Right cardiac atrium (tissue), 5 donors: ENCODE data around the gene FBRS. TPM values are rescaled to one million over a fixed set of nuclear protein-coding genes. Genes with fewer than 3 reads are reported as not detected.

ENCODE experiments used
- ATAC-seq, 2 donors: fragments of 200-7000 bp; cut with Tn5 transposase; one replicate each; pipeline versions ENCODE4 v1.8.0 to v1.9.1; 2020; ENCODE audit warnings: moderate library complexity in 2 of 2, mild to moderate bottlenecking in 1 of 2
- DNase-seq, 3 donors: peaks; one replicate each; pipeline ENCODE4 v3.0.0-alpha.2; 2020
- H3K27ac ChIP-seq: one replicate; pipeline ENCODE4 v1.5.1; 2013; ENCODE audit warnings: mild to moderate bottlenecking, low read length, control low read depth, moderate library complexity
- H3K27me3 ChIP-seq: one replicate; pipeline ENCODE4 v1.6.1; 2013; ENCODE audit not compliant: control insufficient read depth, insufficient read depth
- H3K4me1 ChIP-seq: one replicate; pipeline ENCODE4 v1.6.1; 2013; ENCODE audit warnings: low read length; ENCODE audit not compliant: control insufficient read depth, insufficient read depth
- H3K4me3 ChIP-seq: one replicate; pipeline ENCODE4 v1.5.1; 2013; ENCODE audit warnings: low read length, control low read depth
- H3K9me3 ChIP-seq: one replicate; pipeline ENCODE4 v1.6.1; 2013; ENCODE audit warnings: low read length; ENCODE audit not compliant: control insufficient read depth
- WGBS: extraction: QIAGEN DNeasy Blood & Tissue Kit; methylation state at CpG from one replicate; pipeline ENCODE4 v1.1.7; 2013; 5-methylcytosine and 5-hydroxymethylcytosine counted together
- intact Hi-C, 4 donors: fragments of 100-400 bp; cut with DNase I; formaldehyde crosslinking; loops; one replicate each; pipeline versions ENCODE4 v1.11.0 to v1.14.0; 2022 to 2023
- polyA plus RNA-seq: library from polyadenylated mRNA; stranded (reverse); fragments of 200-250 nt; gene quantifications from one replicate; pipeline ENCODE4 v1.2.3, GENCODE V29; 2013
- total RNA-seq, 4 donors: library from RNA; stranded (reverse); fragmentation: NEBNext Ultra II Directional; extraction: Animal tissue kit (Norgen Biotek cat#: 25700); gene quantifications; one replicate each; pipeline ENCODE4 v1.2.1, GENCODE V29; 2021
- donor health status: healthy with polysubstance abuse.
- donor health status: DM: no; HTN: yes; CAD: no.
- donor health status: DM: no; HTN: no; CAD: no.
- donor health status: DM: no; HTN: yes; CAD: no; lungs with severe emphysema.
- donor health status: DM: yes; HTN: yes; CAD: no.

Gene FBRS
- total and polyA plus RNA-seq, 5 donors = 30.4 to 43.2 (median 37.7) TPM

GRCh38 chr16:30665155-30665829, 7.1 kb downstream of the FBRS start:
- intact Hi-C loops = no loop called here
- H3K4me1 ChIP-seq = peaks cover 10% of the 10 kb centered on the region
- no peak overlapping the region for H3K4me3 ChIP-seq
- H3K27ac ChIP-seq = no peak overlapping the region
- ATAC-seq (no peak), DNase-seq (no peak)
- no peaks in the 10 kb centered on the region for H3K27me3 ChIP-seq
- 81% methylated on average over 22 of the region's 22 CpGs for WGBS
- H3K9me3 ChIP-seq = no peaks in the 10 kb centered on the region

DNA sequence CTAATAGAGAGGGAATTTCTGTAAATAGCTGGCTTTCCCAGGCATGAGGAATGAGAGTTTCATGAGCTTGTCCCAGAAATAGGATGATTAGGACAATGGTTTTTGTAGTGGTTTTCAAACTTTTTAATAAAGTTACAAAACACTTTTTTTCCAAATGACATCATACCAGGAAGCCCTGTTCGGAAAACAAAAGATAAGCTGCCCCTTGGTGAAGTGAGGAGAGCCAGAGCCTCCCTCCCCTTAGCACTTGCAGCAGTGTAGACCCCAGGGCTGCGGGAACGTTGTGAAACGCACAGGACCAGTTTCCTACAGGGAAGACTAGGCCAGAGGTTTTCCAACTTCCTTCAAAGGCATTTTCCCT, 7.6 kb downstream of the FBRS start:
- H3K27ac ChIP-seq = no peak overlapping the region
- H3K4me3 ChIP-seq = no peak overlapping the region
- ATAC-seq (no peak), DNase-seq (no peak)
- intact Hi-C loops = no loop called here
- 52% methylated on average over 4 of the region's 4 CpGs for WGBS
- no peaks in the 10 kb centered on the region for H3K9me3 ChIP-seq
- no peaks in the 10 kb centered on the region for H3K27me3 ChIP-seq
- peaks cover 9% of the 10 kb centered on the region for H3K4me1 ChIP-seq

DNA sequence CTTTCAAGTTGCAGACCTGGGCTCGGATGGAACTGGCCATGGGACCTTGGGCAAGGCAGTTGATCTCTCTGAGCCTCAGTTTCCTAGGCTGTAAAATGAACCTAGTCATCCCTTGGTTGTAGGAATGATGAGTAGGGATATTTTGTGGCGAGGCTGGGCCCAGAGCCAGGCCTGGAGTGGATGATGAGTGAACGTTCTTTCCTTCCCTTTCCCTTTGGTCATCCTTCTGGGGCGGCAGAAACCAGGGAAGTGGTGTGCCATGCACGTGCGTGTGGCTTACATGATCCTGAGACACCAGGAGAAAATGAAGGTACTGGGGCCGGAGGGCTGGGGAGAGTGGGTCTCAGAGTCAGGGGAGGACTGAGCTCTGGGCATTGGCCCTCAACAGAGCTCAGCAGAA, 8.4 kb downstream of the FBRS start:
- no peaks in the 10 kb centered on the region for H3K27me3 ChIP-seq
- no peak overlapping the region for H3K4me3 ChIP-seq
- no peaks in the 10 kb centered on the region for H3K9me3 ChIP-seq
- ATAC-seq = no peak
- intact Hi-C loops = no loop called here
- peaks cover 2% of the 10 kb centered on the region for H3K4me1 ChIP-seq
- DNase-seq = no peak
- 61% methylated on average over 7 of the region's 7 CpGs for WGBS
- no peak overlapping the region for H3K27ac ChIP-seq

DNA sequence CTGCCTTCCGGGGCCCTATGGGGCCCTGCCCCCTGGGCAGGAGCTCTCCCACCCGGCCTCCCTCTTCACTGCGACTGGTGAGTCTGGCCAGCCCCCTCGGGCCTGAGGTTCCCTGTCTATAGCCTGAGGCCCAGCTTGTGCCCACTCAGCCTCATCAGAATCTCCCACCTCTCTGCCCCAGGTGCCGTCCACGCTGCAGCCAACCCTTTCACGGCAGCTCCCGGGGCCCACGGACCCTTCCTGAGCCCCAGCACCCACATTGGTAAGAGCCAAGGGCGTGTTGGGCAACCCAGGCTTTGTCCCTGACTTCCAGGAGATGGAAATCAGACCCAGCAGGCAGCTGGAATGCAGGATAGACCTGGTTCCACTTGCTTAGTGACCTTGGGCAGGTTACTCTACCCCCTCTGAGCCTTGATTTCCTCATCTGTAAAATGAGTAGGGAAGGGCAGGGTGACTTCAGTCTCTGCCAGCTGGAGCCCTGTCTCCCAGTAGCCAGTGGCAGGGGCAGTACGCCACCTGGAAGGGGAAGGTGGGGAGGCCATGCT, 9.2 kb downstream of the FBRS start:
- intact Hi-C loops = no loop called here
- Histone ChIP-seq H3K27me3 (no peaks in the 10 kb centered on the region), H3K27ac (no peak overlapping the region), H3K4me1 (peaks cover 2% of the 10 kb centered on the region), H3K4me3 (no peak overlapping the region), H3K9me3 (no peaks in the 10 kb centered on the region)
- WGBS = 88% methylated on average over 11 of the region's 11 CpGs
- ATAC-seq = no peak
- no peak for DNase-seq

- intact Hi-C loops = no loop called here
These were observed 10.2 kb downstream of the FBRS start for GRCh38 chr16:30668393-30668792.

DNA sequence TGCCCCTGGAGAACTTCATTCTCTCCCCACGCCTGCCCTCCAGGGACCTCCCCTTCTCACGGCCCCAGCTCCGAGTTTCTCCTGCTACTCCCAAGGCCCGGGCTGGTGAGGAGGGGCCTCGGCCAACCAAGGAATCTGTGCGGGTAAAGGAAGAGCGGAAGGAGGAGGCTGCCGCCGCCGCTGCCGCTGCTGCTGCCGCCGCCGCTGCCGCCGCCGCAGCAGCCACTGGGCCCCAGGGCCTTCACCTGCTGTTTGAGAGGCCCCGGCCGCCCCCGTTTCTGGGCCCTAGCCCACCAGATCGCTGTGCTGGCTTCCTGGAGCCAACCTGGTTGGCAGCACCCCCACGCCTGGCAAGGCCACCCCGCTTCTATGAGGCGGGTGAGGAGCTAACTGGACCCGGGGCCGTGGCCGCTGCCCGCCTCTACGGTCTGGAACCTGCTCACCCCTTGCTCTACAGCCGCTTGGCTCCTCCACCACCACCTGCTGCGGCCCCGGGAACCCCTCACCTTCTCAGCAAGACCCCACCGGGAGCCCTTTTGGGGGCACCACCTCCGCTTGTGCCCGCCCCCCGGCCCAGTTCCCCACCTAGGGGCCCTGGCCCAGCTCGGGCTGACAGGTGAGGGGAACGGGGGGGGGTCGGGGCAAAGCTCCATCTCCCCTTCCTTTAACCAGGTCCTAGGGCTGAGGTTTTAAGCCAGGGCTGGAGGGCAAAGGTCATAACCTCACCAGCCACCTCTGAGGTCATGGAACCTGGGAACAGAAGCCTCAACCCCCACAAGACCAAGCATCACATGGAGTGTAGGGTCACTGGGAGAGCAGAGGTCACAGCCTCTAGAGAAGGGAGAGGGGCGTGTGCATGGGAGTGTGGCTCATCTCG, 11.0 kb downstream of the FBRS start:
- 91% methylated on average over 41 of the region's 41 CpGs for whole genome bisulfite sequencing
- peak in 1 of 2 donors; percentile 6 for ATAC-seq

More at GRCh38 chr16:30668393-30668792, 10.2 kb downstream of the FBRS start:
- DNase-seq (no peak), ATAC-seq (no peak)
- Histone ChIP-seq H3K27ac (no peak overlapping the region), H3K9me3 (no peaks in the 10 kb centered on the region), H3K4me3 (no peak overlapping the region), H3K27me3 (no peaks in the 10 kb centered on the region), H3K4me1 (peaks cover 2% of the 10 kb centered on the region)
- WGBS = 84% methylated on average over 12 of the region's 12 CpGs

GRCh38 chr16:30669903-30670824, 11.9 kb downstream of the FBRS start:
- DNase-seq (peak in 1 of 3 donors; percentile 35), ATAC-seq (no peak)
- intact Hi-C loops = no loop called here
- no peaks in the 10 kb centered on the region for H3K27me3 ChIP-seq
- H3K4me3 ChIP-seq = no peak overlapping the region
- no peak overlapping the region for H3K27ac ChIP-seq
- no peaks in the 10 kb centered on the region for H3K4me1 ChIP-seq
- 82% methylated on average over 14 of the region's 14 CpGs for WGBS
- no peaks in the 10 kb centered on the region for H3K9me3 ChIP-seq

More for the DNA sequence above, 11.0 kb downstream of the FBRS start:
- Histone ChIP-seq H3K4me1 (no peaks in the 10 kb centered on the region), H3K4me3 (no peak overlapping the region), H3K9me3 (no peaks in the 10 kb centered on the region), H3K27ac (no peak overlapping the region), H3K27me3 (no peaks in the 10 kb centered on the region)
- intact Hi-C loops = no loop called here
- peak in 1 of 3 donors; percentile 57 for DNase-seq

- no peak overlapping the region for H3K27ac ChIP-seq
- H3K27me3 ChIP-seq = no peaks in the 10 kb centered on the region
- intact Hi-C loops = no loop called here
- no peaks in the 10 kb centered on the region for H3K4me1 ChIP-seq
- DNase-seq = peak in 1 of 3 donors; percentile 12
- no peak for ATAC-seq
- WGBS = 89% methylated on average over 10 of the region's 10 CpGs
- no peak overlapping the region for H3K4me3 ChIP-seq
- H3K9me3 ChIP-seq = no peaks in the 10 kb centered on the region
These were observed 16.9 kb downstream of the FBRS start for GRCh38 chr16:30675143-30675542.

DNA sequence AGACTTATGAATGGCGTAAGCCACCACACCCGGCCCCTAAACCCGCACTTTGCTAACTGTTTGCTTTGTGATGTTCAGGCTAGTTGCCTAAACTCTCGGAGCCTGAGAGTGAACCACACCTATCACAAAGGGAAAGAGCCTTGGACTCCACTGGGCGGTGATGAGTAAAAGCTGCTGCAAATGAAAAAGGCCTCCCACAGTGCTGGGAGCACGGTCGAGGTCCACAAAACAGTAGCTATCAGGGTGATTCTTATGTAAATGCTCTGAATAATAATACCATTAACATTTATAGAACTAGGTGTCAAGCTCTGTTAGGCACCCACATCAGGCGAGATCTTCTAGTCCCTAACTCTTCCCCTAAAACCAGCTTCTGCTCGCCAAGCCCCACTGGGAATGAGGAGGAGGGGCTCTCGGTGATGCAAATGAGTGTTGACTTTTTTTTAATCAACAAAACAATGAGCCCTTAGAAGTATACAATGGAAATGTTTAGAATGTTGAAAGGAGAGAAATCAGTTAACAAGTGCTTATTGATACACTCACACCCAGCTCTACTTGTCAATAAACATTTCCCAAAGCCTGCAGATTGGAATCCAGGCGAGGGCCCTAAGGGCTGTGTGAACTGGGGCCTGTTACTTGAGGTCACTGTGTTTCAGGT, 19.8 kb downstream of the FBRS start:
- no peak for ATAC-seq
- Histone ChIP-seq H3K4me1 (no peaks in the 10 kb centered on the region), H3K9me3 (no peaks in the 10 kb centered on the region), H3K27ac (no peak overlapping the region), H3K4me3 (no peak overlapping the region), H3K27me3 (no peaks in the 10 kb centered on the region)
- intact Hi-C loops = no loop called here
- 75% methylated on average over 11 of the region's 11 CpGs for WGBS
- DNase-seq = peak in 1 of 3 donors; percentile 4

- Histone ChIP-seq H3K4me3 (no peak overlapping the region), H3K4me1 (no peaks in the 10 kb centered on the region), H3K9me3 (no peaks in the 10 kb centered on the region), H3K27me3 (no peaks in the 10 kb centered on the region), H3K27ac (no peak overlapping the region)
- intact Hi-C loops = no loop called here
- no peak for ATAC-seq
- WGBS = 78% methylated on average over 3 of the region's 3 CpGs
- DNase-seq = no peak
These were observed 20.3 kb downstream of the FBRS start for GRCh38 chr16:30678586-30678970.
